ENCODE results near the gene HES4. TPM values are rescaled to one million over a fixed set of nuclear protein-coding genes. Genes with fewer than 3 reads are reported as not detected.

The HES4 gene
- total and polyA plus RNA-seq, 2 of the 13 experiments (the other 11 are each of a cell fraction or from before 2014, with no cell fraction given): 8.8 to 10.6 TPM

GRCh38 chr1:958823-959730 lies 40.8 kb downstream of the HES4 start, which contains the start of gene NOC2L (continued):
- TF ChIP-seq USF2 (IDR thresholded peaks at IDR 0.05; ENCODE audit: low read depth, low read length) (no peak), USF2 (CRISPR knock-in tag; IDR thresholded peaks at IDR 0.05; ENCODE audit: borderline replicate concordance) (no peak), ZNF34 (CRISPR knock-in tag; IDR thresholded peaks at IDR 0.05; ENCODE audit: borderline replicate concordance) (no peak; the same call in 1 of the 2 replicates), RNF219 (CRISPR knock-in tag; IDR thresholded peaks at IDR 0.05) (no peak), MYC (CRISPR knock-in tag; IDR thresholded peaks at IDR 0.05; ENCODE audit: borderline replicate concordance) (peak; percentile 93), TAF15 (IDR thresholded peaks at IDR 0.05; ENCODE audit: low read depth, low read length, poor library complexity, severe bottlenecking) (no peak), ZNF782 (CRISPR knock-in tag; IDR thresholded peaks at IDR 0.05; ENCODE audit: borderline replicate concordance) (no peak; the same call in 1 of the 2 replicates), ARID2 (CRISPR knock-in tag; IDR thresholded peaks at IDR 0.05; ENCODE audit: borderline replicate concordance) (no peak), PHF21A (CRISPR knock-in tag; IDR thresholded peaks at IDR 0.05) (0 out of 2 replicates have a peak, but pooled peaks have one; percentile 15), ZBTB42 (CRISPR knock-in tag; IDR thresholded peaks at IDR 0.05) (no peak), ZNF234 (CRISPR knock-in tag; conservative IDR thresholded peaks at IDR 0.05) (0 out of 2 replicates have a peak, but pooled peaks have one; percentile 51), PRDM4 (CRISPR knock-in tag; IDR thresholded peaks at IDR 0.05; ENCODE audit: borderline replicate concordance) (no peak), REXO4 (CRISPR knock-in tag; IDR thresholded peaks at IDR 0.05; ENCODE audit: borderline replicate concordance) (no peak), NFIC (IDR thresholded peaks at IDR 0.05; ENCODE audit: low read length) (no peak), ZNF788 (CRISPR knock-in tag; IDR thresholded peaks at IDR 0.05; ENCODE audit: borderline replicate concordance) (no peak; the same call in 1 of the 2 replicates), NR2F6 (IDR thresholded peaks at IDR 0.05) (peak; percentile 17; the same call in 1 of the 2 replicates), NR2F6 (CRISPR knock-in tag; IDR thresholded peaks at IDR 0.05) (no peak), ZNF362 (CRISPR knock-in tag; IDR thresholded peaks at IDR 0.05; ENCODE audit: borderline replicate concordance) (no peak), ZNF891 (CRISPR knock-in tag; IDR thresholded peaks at IDR 0.05) (no peak), GTF2F1 (IDR thresholded peaks at IDR 0.05; ENCODE audit: low read length) (no peak), TGIF2 (CRISPR knock-in tag; IDR thresholded peaks at IDR 0.05) (0 out of 2 replicates have a peak, but pooled peaks have one; percentile 20)

Measured in HepG2 (cell line).